Measurements from ENCODE around the gene STK32B.

STK32B gene

DNA sequence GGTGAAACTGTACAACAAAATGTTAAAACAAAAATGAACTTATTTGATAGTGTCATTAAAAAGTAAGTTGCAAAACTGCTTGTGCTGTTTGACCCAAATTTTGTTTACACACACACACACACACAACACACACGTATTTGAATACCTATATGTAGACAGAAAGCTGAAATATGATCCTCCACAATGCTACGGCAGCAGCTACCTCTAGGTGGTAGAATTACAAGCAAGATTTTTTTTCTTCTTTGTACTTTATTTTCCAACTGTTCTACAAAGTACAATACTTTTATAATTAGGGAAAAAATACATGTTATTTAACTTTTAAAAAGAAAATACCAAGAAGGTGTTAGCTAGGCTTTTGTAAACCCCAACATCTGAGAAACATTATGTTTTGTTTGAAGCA lies 33.2 kb upstream of the STK32B start:
- H3K4me3 ChIP-seq (ENCODE audit: low read depth in 1 of 2, low read length in 1 of 2), result no peak overlapping the region
- no peak overlapping the region for H3K27ac ChIP-seq
- no peaks in the 10 kb centered on the region for H3K36me3 ChIP-seq
- H3K9me3 ChIP-seq, result no peaks in the 10 kb centered on the region
- TF ChIP-seq, protein P1, sequence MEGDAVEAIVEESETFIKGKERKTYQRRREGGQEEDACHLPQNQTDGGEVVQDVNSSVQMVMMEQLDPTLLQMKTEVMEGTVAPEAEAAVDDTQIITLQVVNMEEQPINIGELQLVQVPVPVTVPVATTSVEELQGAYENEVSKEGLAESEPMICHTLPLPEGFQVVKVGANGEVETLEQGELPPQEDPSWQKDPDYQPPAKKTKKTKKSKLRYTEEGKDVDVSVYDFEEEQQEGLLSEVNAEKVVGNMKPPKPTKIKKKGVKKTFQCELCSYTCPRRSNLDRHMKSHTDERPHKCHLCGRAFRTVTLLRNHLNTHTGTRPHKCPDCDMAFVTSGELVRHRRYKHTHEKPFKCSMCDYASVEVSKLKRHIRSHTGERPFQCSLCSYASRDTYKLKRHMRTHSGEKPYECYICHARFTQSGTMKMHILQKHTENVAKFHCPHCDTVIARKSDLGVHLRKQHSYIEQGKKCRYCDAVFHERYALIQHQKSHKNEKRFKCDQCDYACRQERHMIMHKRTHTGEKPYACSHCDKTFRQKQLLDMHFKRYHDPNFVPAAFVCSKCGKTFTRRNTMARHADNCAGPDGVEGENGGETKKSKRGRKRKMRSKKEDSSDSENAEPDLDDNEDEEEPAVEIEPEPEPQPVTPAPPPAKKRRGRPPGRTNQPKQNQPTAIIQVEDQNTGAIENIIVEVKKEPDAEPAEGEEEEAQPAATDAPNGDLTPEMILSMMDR (IDR thresholded peaks at IDR 0.05), result no peak
- H3K4me1 ChIP-seq (ENCODE audit: control insufficient read depth in 1 of 2, insufficient read depth in 1 of 2, low read depth in 1 of 2, low read length in 1 of 2), result peaks cover 0 to 3% of the 10 kb centered on the region in 2 experiments
- peaks cover 44% of the 10 kb centered on the region for H3K27me3 ChIP-seq

DNA sequence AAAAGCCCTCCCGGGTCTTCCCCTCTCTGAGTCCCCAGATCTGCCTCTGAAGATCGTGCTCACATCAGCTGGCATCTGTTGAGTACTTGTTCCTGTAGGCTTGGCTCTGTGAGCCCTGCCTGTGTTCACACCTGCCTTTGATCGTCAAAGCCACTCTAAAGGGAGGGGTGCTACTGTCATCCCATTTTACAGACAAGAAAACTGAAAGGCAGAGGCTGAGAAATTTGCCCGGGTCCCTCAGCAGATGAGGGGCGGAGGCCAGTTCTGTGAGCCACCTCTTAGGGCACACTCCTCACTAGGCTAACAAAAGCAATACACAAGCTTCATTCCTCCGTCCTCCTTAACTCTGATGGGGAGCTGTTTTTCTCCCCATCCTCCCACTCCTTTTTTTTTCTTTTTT lies 32.7 kb upstream of the STK32B start:
- no peak overlapping the region for H3K4me3 ChIP-seq (ENCODE audit: low read depth in 1 of 2, low read length in 1 of 2)
- TF ChIP-seq, protein P1 (IDR thresholded peaks at IDR 0.05), result no peak
- no peaks in the 10 kb centered on the region for H3K9me3 ChIP-seq
- peaks cover 0 to 3% of the 10 kb centered on the region in 2 experiments for H3K4me1 ChIP-seq (ENCODE audit: control insufficient read depth in 1 of 2, insufficient read depth in 1 of 2, low read depth in 1 of 2, low read length in 1 of 2)
- no peak overlapping the region for H3K27ac ChIP-seq
- peaks cover 44% of the 10 kb centered on the region for H3K27me3 ChIP-seq
- H3K36me3 ChIP-seq, result no peaks in the 10 kb centered on the region

DNA sequence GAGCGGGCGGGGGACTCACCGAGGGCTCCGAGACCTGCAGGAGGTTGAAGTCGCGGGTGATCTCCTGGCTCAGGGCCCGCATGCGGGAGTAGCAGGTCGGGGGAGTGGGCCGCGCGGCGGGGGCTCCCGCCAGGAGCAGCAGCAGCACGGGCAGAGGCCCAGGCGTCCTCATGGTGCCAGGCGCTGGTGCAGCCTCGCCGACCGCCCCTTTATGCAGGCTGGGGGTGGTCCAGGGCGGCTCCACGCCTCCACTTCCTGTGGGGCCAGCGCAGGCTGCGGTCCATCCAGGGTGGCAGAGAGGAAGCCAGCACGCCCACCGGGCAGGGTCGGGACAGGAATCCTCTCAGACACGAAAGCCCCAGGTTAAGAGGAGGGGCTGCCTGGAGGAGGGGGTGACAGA lies 32.0 kb upstream of the STK32B start, which contains the start of gene CYTL1:
TSS of gene CYTL1 (minus strand) at position 185 of the 400 bp plus-strand sequence. CDS start at position 172, 13 bp downstream.
- peaks cover 38% of the 10 kb centered on the region for H3K27me3 ChIP-seq
- TF ChIP-seq, protein P1 (IDR thresholded peaks at IDR 0.05), result no peak
- H3K4me3 ChIP-seq (ENCODE audit: low read depth in 1 of 2, low read length in 1 of 2), result no peak within 1 kb of the TSS
- H3K36me3 ChIP-seq, result no peaks in the 10 kb centered on the region
- no peaks in the 10 kb centered on the region for H3K9me3 ChIP-seq
- H3K27ac ChIP-seq, result no peak within 1 kb of the TSS
- peaks cover 0 to 3% of the 10 kb centered on the region in 2 experiments for H3K4me1 ChIP-seq (ENCODE audit: control insufficient read depth in 1 of 2, insufficient read depth in 1 of 2, low read depth in 1 of 2, low read length in 1 of 2)

- H3K27me3 ChIP-seq, result peaks cover 38% of the 10 kb centered on the region
- no peak overlapping the region for H3K4me3 ChIP-seq (ENCODE audit: low read depth in 1 of 2, low read length in 1 of 2)
- no peak overlapping the region for H3K27ac ChIP-seq
- H3K4me1 ChIP-seq (ENCODE audit: control insufficient read depth in 1 of 2, insufficient read depth in 1 of 2, low read depth in 1 of 2, low read length in 1 of 2), result peaks cover 0 to 3% of the 10 kb centered on the region in 2 experiments
- H3K36me3 ChIP-seq, result no peaks in the 10 kb centered on the region
- H3K9me3 ChIP-seq, result no peaks in the 10 kb centered on the region
- TF ChIP-seq, protein P1 (IDR thresholded peaks at IDR 0.05), result no peak
Observed at GRCh38 chr4:5019796-5020195, 31.5 kb upstream of the STK32B start.

DNA sequence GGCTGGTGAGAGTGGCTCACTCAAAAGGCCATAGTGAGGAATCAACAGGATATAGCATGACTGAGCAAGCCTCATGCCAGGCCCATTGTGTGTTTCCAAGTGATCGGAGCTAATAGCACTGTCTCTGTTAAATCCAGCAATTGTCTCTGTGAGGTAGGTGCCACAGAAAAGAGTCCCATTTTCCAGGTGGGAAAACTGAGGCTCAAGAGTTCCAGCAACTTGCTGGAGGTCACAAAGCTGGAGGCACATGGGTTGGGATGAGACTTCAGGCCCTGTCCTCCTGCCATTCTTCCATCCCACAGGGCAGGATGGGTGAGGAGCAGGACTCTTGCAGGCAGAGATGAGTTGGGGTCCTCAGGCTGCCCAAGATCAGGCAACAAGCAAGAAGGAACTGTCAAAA lies 30.9 kb upstream of the STK32B start:
- TF ChIP-seq, protein P1 (IDR thresholded peaks at IDR 0.05), result no peak
- Histone ChIP-seq H3K27ac (no peak overlapping the region), H3K4me1 (ENCODE audit: control insufficient read depth in 1 of 2, insufficient read depth in 1 of 2, low read depth in 1 of 2, low read length in 1 of 2) (peaks cover 0 to 3% of the 10 kb centered on the region in 2 experiments), H3K4me3 (ENCODE audit: low read depth in 1 of 2, low read length in 1 of 2) (no peak overlapping the region), H3K36me3 (no peaks in the 10 kb centered on the region), H3K27me3 (peaks cover 38% of the 10 kb centered on the region), H3K9me3 (no peaks in the 10 kb centered on the region)

DNA sequence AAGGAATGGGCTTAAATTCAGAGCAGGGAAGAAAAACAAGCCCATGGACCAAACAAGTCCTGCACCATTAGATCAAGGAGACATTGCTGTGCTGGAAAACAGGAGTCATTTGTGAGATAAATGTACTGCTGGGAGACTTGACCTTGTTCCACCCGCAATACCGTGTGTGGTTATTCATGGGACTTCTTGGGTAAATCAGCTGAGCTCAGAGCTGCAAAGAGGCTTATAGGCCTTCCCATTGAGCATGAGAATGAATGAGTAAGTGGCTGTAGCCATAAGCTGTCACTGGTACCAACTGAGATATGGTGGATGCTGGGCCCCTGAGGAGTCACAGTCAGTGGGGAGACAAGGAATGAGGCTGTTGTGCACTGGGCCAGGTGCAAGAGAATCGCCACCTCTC lies 29.7 kb upstream of the STK32B start:
- Histone ChIP-seq H3K4me1 (ENCODE audit: control insufficient read depth in 1 of 2, insufficient read depth in 1 of 2, low read depth in 1 of 2, low read length in 1 of 2) (peaks cover 0 to 3% of the 10 kb centered on the region in 2 experiments), H3K9me3 (no peaks in the 10 kb centered on the region), H3K4me3 (ENCODE audit: low read depth in 1 of 2, low read length in 1 of 2) (no peak overlapping the region), H3K27me3 (peaks cover 38% of the 10 kb centered on the region), H3K36me3 (no peaks in the 10 kb centered on the region), H3K27ac (no peak overlapping the region)
- TF ChIP-seq, protein P1 (IDR thresholded peaks at IDR 0.05), result no peak

Measured in neutrophil (primary cell).